Suppressor macrophage treated with lipopolysaccharide for 1 hour (primary cell): ENCODE results near the gene FANCB.

ENCODE experiments used
- DNase-seq, 3 donors: peaks; one replicate each; pipeline ENCODE4 v3.0.0-alpha.2; 2020 to 2022

FANCB gene

DNA sequence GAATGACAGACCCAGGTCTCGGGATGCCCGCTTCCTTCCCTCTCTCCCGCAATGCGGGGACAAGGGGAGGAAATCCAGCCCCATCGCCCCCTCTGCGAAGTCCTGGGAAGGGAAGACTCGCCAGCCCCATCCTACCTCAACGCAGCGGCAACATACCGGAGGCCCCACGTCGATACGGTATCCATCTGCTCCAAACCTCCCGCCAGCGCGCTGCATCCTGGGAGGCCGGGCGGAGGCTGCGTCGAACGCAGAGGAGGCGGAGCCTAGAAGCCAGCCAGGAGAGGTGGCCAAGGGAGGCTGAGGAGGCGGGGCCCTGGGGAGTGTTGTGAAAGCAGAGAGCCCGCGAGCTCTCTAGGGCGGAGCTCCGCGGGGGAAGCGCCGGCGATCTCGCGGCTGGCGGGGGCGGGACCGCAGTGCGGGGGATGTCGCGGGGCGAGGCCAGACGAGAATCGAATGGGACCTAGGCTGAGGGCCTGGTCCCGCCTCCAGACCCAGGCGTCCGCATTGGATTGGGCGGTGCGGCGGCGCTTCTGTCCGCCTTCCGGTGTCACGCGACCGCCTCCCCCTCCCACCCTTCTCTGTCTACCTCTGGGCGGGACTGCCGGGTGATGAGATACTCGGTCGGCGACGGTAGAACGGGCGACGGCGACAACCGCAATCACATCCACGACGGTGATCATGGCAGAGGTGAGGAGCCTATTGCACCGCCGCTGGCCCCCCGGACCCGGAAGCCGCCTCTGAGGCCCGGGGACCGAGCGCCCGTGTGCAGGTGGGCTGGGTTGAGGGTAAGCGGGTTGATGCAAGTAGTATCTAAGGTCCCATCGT is at the start of gene FANCB, which contains the start of gene MOSPD2:
Gene FANCB, minus strand, starts transcription at position 219 of the 825 bp plus-strand sequence. CDS start 7,559 bp downstream, outside the sequence.
Gene MOSPD2, plus strand, starts transcription at position 571 of the 825 bp plus-strand sequence. Its CDS starts 108 bp downstream, at position 679.
- peak; percentile 94 to 96 (median 94) for DNase-seq

GRCh38 chrX:14922437-14922836 is 49.6 kb upstream of the FANCB start:
- no peak for DNase-seq

DNA sequence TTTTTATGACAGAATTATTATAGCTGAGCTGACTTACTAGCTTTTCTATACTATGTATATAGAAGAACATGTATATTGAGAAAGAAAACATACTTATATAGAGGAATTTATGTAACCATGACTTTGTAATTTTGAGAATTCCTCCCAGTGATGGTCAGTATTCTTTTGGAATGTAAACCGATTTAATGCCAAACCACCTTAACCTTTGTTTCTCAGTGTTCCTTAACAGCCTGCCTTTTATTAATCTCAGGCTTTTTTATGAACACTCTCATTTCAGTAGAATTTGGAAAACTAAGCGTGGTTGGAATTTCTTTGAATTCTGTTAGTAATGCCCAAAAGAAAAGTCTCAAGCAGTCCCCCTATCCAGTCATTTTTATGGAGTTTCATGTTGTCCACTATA is 47.3 kb upstream of the FANCB start:
- no peak for DNase-seq

DNA sequence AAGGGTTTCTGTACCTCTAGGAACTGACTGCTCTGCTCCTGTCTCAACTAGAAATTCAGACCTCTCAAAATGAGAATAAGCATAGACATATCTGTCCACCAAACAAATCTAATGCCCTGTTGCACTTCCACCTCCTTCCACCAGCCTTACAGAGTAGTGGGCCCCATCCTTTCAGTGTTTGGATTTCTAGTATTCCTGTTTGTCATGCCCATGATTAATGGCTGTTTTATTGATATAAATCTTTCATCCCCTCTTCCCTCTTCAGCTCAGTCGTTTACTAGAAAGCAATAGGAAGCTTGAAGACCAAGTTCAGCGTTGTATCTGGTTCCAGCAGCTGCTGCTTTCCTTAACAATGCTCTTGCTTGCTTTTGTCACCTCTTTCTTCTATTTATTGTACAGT is 46.5 kb upstream of the FANCB start:
- DNase-seq, result no peak

DNA sequence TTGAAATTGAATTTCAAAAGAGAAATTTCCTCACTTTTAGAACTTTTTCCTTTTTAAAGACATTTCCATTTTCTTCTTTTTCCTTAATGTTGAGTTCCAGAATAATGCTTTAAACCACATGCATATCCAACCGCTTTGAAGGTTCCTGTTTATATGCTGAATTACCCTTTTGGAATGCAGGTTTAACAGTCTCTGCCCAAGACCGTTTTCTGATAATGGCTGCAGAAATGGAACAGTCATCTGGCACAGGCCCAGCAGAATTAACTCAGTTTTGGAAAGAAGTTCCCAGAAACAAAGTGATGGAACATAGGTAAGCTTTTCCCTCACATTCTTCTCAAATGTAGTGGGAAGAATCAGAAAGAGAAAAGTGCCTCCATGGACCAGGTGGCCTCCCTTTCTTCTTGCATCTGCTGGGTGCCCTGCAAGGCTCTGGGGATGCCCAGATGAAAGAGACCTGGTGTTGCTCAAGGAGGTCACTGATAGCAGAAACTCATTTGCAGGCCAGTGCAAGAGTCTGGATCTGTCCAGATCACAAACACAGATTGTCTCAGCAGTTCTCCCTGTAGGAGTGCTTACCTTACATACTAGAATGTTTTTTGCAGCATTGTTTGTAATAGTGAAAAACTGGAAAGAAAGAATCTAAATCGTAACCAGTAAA is 43.3 kb upstream of the FANCB start:
- no peak for DNase-seq

GRCh38 chrX:14915596-14915995 is 42.7 kb upstream of the FANCB start:
- no peak for DNase-seq

DNA sequence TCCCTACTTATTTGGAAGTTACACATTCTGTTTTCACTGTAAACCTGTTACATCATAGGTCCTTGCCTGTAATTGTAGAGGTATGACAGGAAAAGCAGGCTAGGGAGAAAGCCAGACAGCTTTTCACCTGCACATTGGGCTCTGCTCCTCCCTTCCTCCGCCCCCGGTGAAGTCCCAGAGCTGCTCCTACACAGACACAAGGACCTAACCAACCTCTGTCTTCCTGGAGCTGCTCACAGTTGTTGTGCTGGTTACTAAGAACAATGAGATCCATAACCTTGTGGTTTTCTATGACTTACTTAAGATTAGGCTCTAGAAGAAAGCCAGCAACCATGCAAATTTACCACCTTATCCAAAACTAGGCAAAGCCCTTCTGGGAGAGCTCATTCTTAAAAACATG is 40.4 kb upstream of the FANCB start:
- DNase-seq, result no peak

GRCh38 chrX:14903891-14904290 is 31.0 kb upstream of the FANCB start:
- DNase-seq, result peak; percentile 4 to 41 (median 15)

- DNase-seq, result no peak
These were observed 29.7 kb upstream of the FANCB start for GRCh38 chrX:14902537-14902936.

- DNase-seq, result peak; percentile 35 to 73 (median 64)
These were observed 26.7 kb upstream of the FANCB start for GRCh38 chrX:14899607-14900006.

DNA sequence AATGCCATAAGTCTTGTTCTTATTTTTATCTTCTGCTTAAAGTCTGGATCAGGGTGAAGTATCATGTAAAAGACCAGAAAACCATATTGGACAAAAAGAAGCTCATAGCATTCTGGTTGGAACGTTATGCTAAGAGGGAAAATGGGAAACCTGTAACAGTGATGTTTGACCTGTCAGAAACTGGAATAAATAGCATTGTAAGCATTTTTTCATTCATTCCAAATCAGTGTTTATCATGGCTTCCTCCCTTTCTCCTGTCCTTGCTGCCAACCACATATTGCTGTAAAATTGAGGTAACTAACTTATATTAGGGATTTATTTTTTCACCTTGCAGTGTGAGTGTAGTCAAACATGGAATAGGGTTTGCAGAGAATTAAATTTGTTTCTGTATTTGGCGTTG is 24.2 kb upstream of the FANCB start:
- DNase-seq, result no peak

GRCh38 chrX:14896273-14896672 is 23.4 kb upstream of the FANCB start:
- no peak for DNase-seq

- DNase-seq, result no peak
These were observed 13.4 kb upstream of the FANCB start for GRCh38 chrX:14886252-14886651.

DNA sequence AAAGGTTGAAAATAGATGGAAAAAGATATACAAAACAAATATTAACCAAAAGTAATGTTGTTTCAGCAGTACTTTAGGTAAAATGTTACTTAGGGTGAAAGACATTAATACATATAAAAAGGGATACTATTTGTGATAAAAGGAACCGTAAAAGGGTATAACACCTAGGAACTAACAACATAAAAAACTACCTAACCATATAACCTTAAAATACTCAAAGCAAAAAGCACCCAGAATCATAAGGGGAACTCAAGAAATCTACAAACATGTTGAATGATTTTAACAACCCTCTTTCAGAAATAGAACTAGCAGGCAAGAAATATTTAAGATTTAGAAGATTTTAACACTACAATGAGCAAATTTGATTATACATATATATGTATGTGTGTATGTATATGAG is 11.8 kb upstream of the FANCB start:
- no peak for DNase-seq

DNA sequence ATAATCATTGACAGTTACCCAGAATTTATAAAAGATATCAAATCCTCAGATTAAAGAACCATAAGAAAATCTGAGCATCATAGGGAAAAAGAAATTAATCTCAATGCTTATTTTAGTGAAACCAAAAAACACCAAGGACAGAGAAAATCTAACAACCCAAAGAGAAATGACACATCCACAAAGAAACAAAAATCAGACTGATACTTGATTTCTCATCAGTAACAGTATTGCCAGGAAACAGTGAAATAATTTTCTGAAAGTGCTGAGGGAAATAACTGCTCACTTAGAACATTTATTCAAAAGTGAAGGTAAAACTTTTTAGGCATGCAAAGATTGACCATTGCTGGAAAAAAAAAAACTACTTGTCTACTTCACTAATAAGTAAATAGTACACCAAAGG is 11.0 kb upstream of the FANCB start:
- no peak for DNase-seq

- peak; percentile 8 to 18 (median 16) for DNase-seq
These were observed 2.8 kb upstream of the FANCB start for GRCh38 chrX:14875624-14876023.

DNA sequence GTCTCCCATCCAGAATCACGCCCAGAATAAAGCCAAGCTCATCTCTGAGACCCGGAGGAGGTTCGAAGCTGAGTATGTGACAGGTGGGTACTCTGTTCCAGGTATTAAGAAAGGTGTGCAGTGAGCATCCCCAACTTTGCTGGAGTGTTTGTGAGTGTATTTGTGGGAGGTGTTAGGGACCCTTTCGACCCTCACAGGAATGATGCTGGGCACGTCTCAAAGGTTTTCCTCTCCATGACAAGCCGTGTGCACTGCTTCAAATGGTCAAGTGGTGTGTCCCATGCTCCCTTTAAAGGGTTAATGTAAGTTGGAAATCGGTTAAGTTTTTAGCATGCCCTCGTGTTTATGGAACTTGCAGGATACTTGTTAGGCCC is 794 bp upstream of the FANCB start:
- DNase-seq, result no peak

DNA sequence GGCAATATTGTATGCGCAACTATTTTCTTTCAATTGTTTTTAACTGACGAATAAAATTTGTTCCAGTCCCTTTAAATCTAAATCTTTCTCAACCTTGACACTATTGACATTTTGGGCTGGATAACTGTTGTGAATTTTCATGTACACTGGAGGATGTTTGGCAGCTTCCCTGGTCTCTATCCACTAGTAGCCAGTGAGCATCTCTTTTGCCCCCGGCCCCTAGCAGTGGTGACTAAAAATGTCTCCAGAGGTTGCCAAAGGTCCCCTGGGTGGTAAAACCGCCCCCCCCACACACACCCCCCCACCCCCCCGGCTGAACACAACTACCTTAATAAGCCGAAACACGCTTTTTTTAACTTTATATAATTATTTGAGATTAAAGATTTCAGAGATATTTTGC is 514 bp downstream of the FANCB start:
- no peak for DNase-seq

DNA sequence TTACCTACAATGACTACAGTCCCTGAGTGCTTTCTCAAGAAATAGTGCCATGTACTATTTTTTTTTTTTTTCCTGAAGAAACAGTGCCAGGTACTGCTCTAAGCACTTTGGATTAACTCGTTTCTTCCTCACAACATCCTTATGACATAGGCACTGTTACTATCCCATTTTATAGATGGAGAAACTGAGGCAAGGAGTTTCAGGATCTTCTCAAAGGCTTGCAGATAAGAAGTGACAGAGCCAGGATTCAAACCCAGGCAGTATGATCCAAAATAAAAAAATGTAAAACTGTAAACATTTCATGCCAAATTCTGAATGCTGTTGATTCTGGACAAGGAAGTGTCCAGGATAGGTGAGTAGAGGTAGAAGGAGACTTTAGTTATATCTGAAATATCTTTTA is 1.1 kb downstream of the FANCB start:
- no peak for DNase-seq

GRCh38 chrX:14865201-14865600 is 7.7 kb downstream of the FANCB start:
- no peak for DNase-seq

DNA sequence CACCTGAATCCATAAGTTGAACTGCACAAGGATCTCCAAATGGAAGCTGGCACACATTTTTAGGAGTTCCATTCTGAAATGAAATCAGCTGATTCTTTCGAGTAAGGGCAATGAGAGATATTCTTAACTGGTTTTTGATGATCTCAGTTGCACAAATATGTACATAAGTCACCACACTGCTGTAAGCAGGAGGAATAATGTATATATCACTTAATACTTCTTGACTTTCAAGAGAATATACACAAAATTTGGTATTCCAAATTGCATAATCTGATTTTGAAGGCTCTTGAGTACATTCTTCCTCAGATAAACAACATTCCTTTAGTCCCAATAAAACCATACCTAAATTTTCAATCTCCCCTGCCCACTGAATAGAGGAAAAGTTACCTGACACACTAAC is 8.2 kb downstream of the FANCB start:
- DNase-seq, result no peak

DNA sequence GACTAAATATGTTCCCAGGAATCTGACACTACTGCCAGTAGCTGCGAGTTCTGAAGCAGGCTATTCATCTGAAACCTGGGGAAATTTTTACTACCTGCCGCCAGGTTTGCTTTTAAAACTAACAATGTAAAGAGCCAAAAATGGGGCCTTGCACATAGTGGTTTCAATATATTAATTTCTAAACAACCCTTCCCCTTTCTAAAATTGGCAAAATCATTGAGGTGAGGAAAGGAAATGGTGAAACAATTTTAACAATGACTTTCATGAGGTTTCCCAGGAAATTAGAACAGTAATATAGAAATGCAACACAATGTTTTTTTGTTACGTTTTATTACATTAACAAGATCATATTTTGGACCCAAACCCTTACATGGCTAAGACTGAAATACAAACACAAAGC is 21.3 kb downstream of the FANCB start:
- DNase-seq, result no peak

- peak; percentile 11 to 71 (median 63) for DNase-seq
These were observed 29.2 kb downstream of the FANCB start for GRCh38 chrX:14843666-14844065.

DNA sequence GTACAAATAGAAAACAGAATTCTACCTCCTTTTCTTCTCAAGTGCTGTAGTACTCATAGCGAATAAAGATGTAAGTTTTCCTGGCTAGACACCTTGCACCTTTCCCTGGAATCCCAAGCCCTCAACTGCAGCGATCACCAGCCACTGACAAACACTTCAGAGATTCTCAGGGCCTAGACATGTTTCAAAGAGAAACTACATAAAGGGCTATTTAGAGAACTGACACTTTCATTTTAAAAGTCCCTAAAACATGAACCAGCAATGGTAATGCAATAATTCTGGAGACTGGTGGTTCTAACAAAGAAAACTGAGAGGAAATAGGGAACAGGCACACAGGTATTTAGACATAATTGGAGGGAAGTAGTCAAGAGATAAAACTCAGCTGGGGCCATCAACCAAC is 35.7 kb downstream of the FANCB start:
- no peak for DNase-seq
